Measurements from ENCODE around the gene USP10.
"Not testable (repeated sequence)": the region's sequence is repeated elsewhere in the genome, so short reads cannot be mapped to it uniquely, and the experiment has no call there.

USP10 gene

GRCh38 chr16:84672276-84673202, 27.3 kb upstream of the USP10 start:
- no peak overlapping the region for H3K27ac ChIP-seq
- DNase-seq (ENCODE audit: low read depth, low spot score): no peak

- no peak for DNase-seq (ENCODE audit: low read depth, low spot score)
- no peak overlapping the region for H3K27ac ChIP-seq
Observed at GRCh38 chr16:84673203-84673535, 26.6 kb upstream of the USP10 start.

DNA sequence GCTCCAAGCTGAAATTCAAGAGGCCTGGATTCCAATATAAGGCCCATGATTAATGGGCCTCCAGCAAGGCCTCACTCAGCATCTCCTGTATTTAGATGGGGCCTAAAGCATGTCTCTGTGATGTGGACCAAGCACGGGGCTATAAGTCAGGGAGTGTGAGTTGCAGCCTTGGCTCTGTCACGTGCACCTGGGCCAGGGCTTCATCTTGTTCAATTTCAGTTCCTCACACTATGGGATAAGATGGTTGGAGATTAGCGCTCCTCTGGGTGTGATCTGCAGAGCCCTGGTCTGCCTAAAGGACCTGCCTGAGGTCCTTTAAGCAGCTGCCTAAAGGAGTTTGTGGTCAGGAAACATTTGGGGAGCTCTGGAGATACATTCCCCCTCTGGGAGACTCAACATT, 26.2 kb upstream of the USP10 start:
- no peak for DNase-seq (ENCODE audit: low read depth, low spot score)

DNA sequence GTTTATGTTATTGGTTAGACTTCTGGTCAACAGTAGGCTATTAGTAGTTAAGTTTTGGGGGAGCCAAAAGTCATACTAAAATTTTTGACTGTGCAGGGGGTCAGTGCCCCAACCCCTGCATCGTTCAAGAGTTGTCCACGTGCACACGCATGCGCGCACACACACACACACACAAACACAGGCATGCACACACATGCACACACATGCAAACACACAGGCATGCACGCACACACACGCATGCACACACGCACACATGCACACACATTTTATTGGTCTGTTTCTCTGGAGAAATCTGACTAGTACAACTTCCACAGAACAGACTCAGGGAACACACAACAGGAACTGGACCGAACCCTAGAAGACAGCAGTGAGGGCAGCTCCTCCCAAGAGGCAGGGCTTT, 24.4 kb upstream of the USP10 start:
- no peak for DNase-seq (ENCODE audit: low read depth, low spot score)
- H3K27ac ChIP-seq: no peak overlapping the region

More for the DNA sequence above, 26.2 kb upstream of the USP10 start:
- H3K27ac ChIP-seq: no peak overlapping the region

DNA sequence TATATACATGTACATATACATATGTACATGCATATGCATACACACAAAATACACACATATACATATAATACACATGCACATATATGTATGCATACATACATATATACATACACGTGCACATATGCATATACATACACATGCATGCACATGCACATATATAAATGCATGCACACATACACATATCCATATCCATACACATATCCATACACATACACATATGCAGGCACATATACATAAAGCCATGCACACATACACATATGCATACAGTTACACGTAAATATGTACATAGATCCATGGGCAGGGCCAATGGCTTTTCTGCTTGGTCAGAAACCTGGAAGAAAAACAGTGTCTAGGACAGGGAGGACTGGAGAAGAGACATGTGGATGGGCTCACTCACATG, 23.9 kb upstream of the USP10 start:
- H3K27ac ChIP-seq: no peak overlapping the region
- DNase-seq (ENCODE audit: low read depth, low spot score): no peak

DNA sequence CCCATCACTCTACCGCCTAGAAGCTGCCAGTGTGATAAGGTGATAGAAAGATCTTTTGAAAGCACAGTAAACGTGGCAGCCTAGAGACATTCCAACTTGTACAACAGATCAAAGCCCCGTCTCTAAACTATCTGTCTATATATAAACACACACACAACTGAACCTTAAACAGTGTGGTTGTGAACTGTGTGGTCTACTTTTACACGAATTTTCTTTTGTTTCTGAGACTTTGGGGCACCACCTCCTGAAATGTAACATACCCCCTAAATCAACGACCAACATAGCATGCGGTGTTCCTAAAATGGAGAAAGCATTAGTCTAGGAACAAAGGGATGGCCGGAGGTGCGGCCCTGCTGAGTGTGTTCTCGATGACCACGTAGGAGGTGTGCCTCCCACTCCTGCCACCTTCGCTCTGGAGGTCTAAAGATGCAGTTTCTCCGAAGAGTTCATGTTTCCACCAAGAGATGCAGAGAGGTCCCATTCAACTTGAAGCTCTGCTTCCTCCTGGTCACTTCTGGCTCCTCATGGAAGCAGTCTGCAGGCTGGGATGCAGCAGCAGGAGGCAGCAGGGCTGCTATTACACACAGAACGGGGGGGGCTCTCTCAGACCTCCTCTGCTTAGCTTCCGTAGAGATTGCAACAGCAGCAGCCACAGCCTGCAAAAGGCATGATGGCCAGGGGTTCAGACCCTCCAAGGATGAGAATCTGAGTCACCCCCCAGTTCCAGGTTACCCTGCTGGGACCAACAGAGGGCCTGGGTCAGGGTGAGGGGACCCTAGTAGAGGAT, 22.6 kb upstream of the USP10 start:
- no peak overlapping the region for H3K27ac ChIP-seq
- DNase-seq (ENCODE audit: low read depth, low spot score): no peak

GRCh38 chr16:84677849-84678248, 22.0 kb upstream of the USP10 start:
- DNase-seq (ENCODE audit: low read depth, low spot score): no peak
- H3K27ac ChIP-seq: no peak overlapping the region

GRCh38 chr16:84678541-84678940, 21.3 kb upstream of the USP10 start:
- H3K27ac ChIP-seq: no peak overlapping the region
- DNase-seq (ENCODE audit: low read depth, low spot score): no peak

- no peak for DNase-seq (ENCODE audit: low read depth, low spot score)
- H3K27ac ChIP-seq: no peak overlapping the region
Observed at GRCh38 chr16:84680165-84680842, 19.5 kb upstream of the USP10 start.

DNA sequence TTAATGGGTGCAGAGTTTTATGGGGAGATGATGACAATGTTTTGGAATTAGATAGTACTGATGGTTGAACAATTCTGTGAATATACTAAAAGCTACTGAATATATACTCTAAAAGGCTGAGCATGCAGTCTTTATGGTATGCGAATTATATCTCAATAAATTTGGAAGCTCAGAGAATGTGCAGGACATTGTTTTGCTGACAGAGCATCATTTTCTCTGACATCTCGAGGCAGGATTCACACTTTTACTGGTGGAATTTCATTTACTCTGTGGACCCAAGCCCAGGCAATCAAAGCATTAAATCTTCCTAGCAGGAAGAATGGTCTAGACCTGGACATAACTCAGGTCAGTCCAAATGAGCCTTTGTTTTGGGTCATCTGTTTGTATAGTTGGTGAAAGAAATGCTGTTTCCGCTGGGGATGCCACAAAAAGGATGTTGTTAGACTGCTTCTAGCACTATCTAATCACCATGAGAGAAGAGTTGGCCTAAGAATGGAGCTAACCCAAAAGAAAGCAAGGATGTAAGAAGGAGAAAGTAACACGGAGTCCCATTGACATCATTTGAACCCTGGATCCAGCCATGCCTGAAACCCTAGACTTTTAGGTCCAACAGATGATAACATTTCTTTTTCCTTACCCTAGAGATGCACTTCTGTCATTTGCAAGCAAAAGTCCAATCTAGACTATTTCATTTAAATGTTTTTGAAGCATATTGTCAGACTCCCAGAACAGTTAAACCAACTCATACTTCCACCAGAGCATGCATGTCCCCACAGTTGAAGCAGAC, 18.8 kb upstream of the USP10 start:
- H3K27ac ChIP-seq: no peak overlapping the region
- no peak for DNase-seq (ENCODE audit: low read depth, low spot score)

DNA sequence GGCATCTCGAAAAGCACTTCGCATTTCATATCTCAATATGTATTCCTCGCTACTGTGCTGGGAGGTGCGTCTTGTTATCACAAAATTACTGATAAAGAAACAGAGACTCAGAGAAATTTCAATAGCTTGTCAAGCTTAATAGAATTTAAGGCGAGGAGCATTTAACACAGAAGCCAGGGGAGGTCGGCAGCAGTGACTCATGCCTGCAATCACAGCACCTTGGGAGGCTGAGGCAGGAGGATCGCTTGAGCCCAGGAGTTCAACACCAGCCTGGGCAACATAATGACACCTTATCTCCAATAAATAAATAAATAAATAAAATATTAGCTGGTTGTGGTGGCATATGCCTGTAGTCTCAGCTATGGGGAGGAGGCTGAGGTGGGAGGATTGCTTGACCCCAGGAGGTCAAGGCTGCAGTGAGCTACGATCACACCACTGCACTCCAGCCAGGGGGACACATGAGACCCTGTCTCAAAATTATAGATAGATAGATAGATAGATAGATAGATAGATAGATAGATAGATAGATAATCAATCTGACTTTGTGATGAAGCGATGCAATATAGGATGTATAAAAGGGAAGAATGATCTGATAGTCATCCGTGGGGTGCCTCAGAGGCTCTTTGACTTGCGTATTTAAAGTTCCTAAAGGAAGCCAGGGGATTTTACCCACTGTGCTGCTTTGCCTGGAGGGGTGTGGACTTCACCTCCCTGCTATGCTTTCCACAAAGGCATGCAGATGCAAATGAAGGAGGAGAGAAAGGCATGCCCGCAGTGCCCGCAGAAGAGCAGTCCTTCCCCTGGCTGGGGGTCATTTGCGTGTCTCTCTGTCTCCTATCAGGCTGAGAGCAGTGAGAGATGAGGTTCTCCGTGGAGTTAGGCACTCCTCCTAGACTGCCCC, 15.9 kb upstream of the USP10 start:
- no peak for DNase-seq (ENCODE audit: low read depth, low spot score)
- H3K27ac ChIP-seq: no peak overlapping the region

DNA sequence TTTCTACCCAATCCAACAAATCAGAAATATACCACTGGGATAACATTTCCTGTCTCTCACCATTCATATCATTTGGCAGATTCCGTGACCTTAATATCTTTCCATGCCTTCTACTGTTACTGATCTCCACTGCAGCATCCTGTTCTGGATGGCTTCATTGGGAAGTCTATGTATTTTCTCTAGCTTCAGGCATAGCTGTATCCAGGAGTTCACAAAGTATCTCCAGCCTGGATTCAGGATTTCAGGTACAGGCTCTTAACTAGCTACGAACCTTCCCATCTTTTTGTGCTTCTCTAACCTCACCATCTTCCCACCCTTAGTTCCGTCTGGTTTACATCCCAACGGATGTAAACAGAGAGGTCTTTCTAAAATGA, 15.2 kb upstream of the USP10 start:
- no peak for DNase-seq (ENCODE audit: low read depth, low spot score)

GRCh38 chr16:84685210-84685609, 14.6 kb upstream of the USP10 start:
- H3K27ac ChIP-seq: no peak overlapping the region
- DNase-seq (ENCODE audit: low read depth, low spot score): no peak

More for the DNA sequence above, 15.2 kb upstream of the USP10 start:
- no peak overlapping the region for H3K27ac ChIP-seq

- H3K27ac ChIP-seq: peak overlapping the region; percentile 75
- DNase-seq (ENCODE audit: low read depth, low spot score): no peak
Observed at GRCh38 chr16:84686707-84687298, 13.0 kb upstream of the USP10 start.

DNA sequence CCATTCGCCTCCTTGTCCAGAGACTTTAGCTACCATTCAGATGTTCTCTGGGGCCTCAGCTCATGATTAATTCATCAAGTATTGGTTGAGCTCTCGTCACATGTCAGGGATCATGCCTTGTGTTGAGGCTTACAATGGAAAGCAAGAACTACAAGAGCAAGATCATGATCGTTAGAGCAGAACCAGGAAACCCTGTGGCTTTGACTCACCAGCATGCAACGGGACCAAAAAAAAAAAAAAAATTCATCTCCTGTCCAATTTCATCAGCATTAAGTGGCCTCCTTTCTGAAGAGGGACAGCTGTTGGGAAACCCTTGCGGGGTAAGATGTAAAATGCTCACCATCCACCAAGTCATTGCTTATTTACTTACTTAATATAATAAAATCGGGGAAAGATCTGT, 12.1 kb upstream of the USP10 start:
- peak overlapping the region; percentile 75 for H3K27ac ChIP-seq

DNA sequence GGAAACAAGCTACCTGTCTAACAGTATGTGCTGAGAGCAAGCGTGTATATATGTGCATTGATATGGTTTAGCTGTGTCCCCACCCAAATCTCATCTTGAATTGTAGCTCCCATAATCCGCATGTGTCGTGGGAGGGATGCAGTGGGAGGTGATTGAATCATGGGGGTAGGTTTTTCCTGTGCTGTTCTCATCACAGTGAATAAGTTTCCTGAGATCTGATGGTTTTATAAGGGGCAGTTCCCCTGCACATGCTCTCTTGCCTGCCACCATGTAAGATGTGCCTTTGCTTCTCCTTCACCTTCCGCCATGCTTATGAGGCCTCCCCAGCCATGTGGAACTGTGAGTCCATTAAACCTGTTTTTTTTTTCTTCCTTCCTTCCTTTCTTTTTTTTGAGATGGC, 11.6 kb upstream of the USP10 start:
- not testable (repeated sequence) for DNase-seq (ENCODE audit: low read depth, low spot score)
- peak overlapping the region; percentile 75 for H3K27ac ChIP-seq

More for the DNA sequence above, 12.1 kb upstream of the USP10 start:
- peak; percentile 84 for DNase-seq (ENCODE audit: low read depth, low spot score)

GRCh38 chr16:84689111-84689510, 10.7 kb upstream of the USP10 start:
- DNase-seq (ENCODE audit: low read depth, low spot score): peak; percentile 41
- H3K27ac ChIP-seq: peak overlapping the region; percentile 75

- H3K27ac ChIP-seq: no peak overlapping the region
- DNase-seq (ENCODE audit: low read depth, low spot score): no peak
Observed at GRCh38 chr16:84690088-84690819, 9.5 kb upstream of the USP10 start.

Data from epithelial cell of prostate (primary cell).